HG02885 (cell line): ENCODE measurements around the gene SLC17A5.
"Not testable (repeated sequence)": the region's sequence is repeated elsewhere in the genome, so short reads cannot be mapped to it uniquely, and the experiment has no call there.

Experiments
- ATAC-seq: cut with Tn5 transposase; IDR thresholded peaks from one replicate; pipeline ENCODE4 v1.9.1; 2021; ENCODE audit warnings: mild to moderate bottlenecking; ENCODE audit not compliant: unreplicated experiment, poor library complexity

SLC17A5 gene

GRCh38 chr6:73571218-73572181 lies 82.3 kb downstream of the SLC17A5 start:
- peak; percentile 45 for ATAC-seq

DNA sequence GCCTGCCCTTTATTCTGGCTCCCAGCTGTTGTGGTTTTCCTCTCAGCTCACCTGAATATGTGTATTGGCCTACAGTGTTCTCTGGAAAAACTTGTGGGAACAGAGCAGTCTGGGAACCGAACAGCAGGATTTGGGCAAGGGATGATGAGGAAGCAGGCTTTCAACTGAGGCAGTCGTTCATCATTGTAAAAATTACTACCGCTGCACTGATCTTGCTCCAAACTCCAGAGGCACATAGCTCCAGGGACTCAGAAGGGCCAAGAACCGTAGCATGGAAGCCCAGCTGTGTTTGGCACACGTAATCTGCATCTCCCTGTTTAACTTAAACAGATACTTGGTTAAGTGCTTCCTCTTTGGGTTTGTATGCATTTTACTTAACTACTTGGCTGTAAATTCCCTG lies 84.7 kb downstream of the SLC17A5 start:
- ATAC-seq = no peak

- no peak for ATAC-seq
Measured at GRCh38 chr6:73566954-73567591, 86.7 kb downstream of the SLC17A5 start.

DNA sequence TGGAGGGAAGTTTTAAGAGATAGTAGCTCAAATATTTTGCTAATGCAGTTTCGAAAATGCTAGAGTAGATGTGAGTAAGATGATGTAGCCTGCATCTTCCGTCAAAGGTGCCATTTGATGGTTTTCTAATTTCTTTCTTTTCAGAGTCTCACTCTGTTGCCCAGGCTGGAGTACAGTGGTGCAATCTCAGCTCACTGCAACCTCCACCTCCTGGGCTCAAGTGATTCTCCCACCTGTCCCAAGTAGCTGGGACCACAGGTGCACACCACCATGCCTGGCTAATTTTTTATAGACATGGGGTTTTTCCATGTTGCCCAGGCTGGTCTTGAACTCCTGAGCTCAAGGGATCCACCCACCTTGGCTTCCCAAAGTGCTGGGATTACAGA lies 87.3 kb downstream of the SLC17A5 start:
- not testable (repeated sequence) for ATAC-seq

GRCh38 chr6:73565767-73566485 lies 87.9 kb downstream of the SLC17A5 start:
- ATAC-seq = no peak

GRCh38 chr6:73564578-73565345 lies 89.0 kb downstream of the SLC17A5 start:
- ATAC-seq = no peak

DNA sequence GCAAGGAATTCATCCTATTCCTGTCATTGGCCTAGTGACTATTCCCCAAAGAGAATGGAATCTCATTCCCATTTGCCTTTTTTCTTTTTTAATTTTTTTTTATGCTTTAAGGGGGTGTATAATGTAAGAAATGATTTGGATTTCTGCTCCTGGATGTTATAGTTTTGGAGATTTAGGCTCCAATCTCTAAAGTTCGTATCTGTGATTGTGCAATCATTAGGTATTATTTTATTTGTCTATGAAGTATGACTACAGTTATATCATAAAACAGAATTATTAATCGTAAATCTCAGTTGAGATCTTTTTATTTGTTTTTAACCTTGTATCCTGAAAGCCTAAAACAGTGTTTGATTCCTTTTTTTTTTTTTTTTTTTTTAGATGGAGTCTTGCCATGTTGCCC lies 91.2 kb downstream of the SLC17A5 start:
- ATAC-seq = no peak

GRCh38 chr6:73560853-73561407 lies 92.9 kb downstream of the SLC17A5 start:
- peak; percentile 58 for ATAC-seq

DNA sequence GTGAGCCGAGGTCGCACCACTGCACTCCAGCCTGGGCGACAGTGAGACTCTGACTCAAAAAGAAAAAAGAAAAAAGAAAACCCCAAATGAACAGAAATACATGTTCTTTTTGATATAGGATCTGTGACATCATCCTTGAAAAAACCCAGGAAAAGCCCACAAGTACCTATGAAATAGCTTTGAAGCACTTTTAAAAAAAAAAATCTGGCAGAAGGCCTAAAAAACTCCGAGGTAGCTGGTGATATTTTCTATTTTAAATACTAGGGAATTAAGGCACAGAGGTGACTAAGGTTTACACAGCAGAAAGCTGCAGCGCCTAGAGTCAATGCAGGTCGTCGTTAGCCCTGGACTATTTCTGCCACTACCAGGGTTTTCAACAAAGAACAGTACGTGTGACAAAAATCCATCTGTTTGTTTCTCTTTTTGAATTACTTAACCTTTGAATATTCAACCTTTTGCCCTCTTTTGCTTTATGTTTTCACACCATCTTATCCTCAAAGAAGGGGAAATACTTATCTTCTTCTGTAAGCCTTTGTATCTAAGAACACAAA lies 93.5 kb downstream of the SLC17A5 start:
- ATAC-seq = peak; percentile 56

- not testable (repeated sequence) for ATAC-seq
Measured at GRCh38 chr6:73559399-73559794, 94.4 kb downstream of the SLC17A5 start.

- peak; percentile 38 for ATAC-seq
Measured at GRCh38 chr6:73558624-73559398, 95.0 kb downstream of the SLC17A5 start.

DNA sequence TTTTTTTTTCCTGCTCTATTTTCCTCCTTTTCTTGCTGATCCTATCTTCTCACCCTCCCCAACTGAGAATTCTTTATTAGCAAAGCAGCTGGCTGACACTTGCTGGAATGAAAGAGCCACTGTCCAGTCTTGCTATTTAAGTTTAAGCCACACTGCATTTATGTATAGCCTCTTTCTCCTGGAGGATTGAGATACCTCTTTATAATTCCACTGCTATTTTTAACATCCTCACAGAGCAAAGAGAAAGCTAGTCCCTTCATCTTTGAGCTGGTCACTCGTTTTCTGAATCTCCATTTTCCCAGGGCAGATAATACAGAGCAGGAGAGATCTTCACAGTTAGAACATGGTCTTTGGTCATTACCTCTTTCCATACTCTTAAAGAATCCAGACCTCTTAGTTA lies 97.0 kb downstream of the SLC17A5 start:
- ATAC-seq = no peak

GRCh38 chr6:73555380-73555949 lies 98.3 kb downstream of the SLC17A5 start:
- not testable (repeated sequence) for ATAC-seq

DNA sequence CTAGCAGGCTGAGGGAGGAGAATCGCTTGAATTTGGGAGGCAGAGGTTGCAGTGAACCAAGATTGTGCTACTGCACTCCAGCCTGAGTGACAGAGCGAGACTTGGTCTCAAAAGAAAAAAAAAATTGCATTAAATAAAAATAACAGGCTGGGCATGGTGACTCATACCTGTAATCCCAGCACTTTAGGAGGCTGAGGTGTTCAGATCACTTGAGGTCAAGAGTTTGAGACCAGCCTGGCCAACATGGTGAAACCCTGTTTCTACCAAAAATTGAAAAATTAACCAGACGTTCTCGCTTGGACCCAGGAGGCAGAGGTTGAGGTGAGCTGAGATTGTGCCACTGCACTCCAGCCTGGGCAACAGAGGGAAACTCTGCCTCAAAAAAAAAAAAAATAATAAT lies 102.7 kb downstream of the SLC17A5 start:
- ATAC-seq = not testable (repeated sequence)

GRCh38 chr6:73548458-73549446 lies 105.0 kb downstream of the SLC17A5 start:
- ATAC-seq = no peak

- ATAC-seq = no peak
Measured at GRCh38 chr6:73547036-73547435, 106.8 kb downstream of the SLC17A5 start.
